Measurements from ENCODE around the gene CFAP99. TPM values are rescaled to one million over a fixed set of nuclear protein-coding genes. Genes with fewer than 3 reads are reported as not detected.

The CFAP99 gene
- total and polyA plus RNA-seq, 9 of the 15 experiments (the other 6 are each of a cell fraction or from before 2014, with no cell fraction given), result 0.07 to 0.18 (median 0.09) TPM; not detected in 6

DNA sequence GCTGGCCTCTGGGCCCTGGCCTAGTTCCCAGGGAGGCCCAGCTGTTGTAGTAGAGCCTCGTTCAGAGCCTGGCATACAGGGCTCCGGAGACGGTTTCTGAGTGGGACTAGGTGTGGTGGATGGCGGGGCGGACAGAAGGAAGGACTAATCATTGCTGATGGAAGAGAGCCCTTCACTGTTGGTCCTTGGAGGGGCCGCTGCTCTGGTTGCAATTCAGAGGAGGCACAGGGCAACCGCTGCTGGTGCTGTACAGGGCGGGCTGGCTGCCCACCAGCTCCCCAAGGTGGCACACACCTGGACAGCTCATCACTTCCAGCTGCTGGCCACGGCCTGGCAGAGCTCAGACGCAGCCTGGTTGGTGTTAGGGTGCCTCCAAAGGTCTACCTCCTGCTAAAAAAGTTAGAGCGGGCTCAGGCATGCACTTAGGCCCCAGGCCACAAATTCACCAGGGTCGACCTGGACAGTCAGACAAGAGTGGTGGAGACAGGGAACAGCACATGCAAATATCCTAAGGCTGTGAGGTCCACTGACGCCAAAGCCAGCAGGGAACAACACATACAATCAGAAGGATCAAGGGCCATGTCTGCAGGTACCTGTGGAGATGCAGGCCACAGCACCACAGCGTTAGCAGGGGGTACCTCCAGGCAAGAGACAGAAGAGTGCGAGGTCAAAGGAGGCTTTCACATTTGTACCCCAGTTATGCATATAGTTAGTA is 42.6 kb downstream of the CFAP99 start:
- Histone ChIP-seq H3K27me3 (ENCODE audit: control insufficient read depth in 2 of 2, insufficient read depth in 2 of 2, low read length in 2 of 2) (peaks cover 16 to 36% of the 10 kb centered on the region in 2 experiments; a peak in 4 of 5 replicates), H3K9ac (ENCODE audit: insufficient read depth in 1 of 2, low read depth in 2 of 2, low read length in 2 of 2) (no peak overlapping the region; a peak in 1 of 4 replicates), H3K36me3 (ENCODE audit: control insufficient read depth, insufficient read depth, low read length) (no peaks in the 10 kb centered on the region; the same call in 2 of the 3 replicates), H3K4me2 (ENCODE audit: insufficient read depth, low read length) (no peak overlapping the region), H3K9me1 (ENCODE audit: control insufficient read depth, insufficient read depth, low read length) (no peaks in the 10 kb centered on the region), H3K9me3 (replicated peaks; ENCODE audit: control insufficient read depth, insufficient read depth, low read depth, low read length) (no peaks in the 10 kb centered on the region), H3K79me2 (ENCODE audit: control insufficient read depth, insufficient read depth, low read length) (no peaks in the 10 kb centered on the region), H2AFZ (ENCODE audit: low read depth, low read length) (no peak overlapping the region), H3K27ac (ENCODE audit: extremely low read depth, low read depth, low read length) (no peak overlapping the region), H3K4me3 (no peak overlapping the region), H4K20me1 (replicated peaks; ENCODE audit: control insufficient read depth, insufficient read depth, low read length) (no peaks in the 10 kb centered on the region), H3K4me1 (replicated peaks in 1 of 2; ENCODE audit: control insufficient read depth in 2 of 2, insufficient read depth in 2 of 2, low read length in 2 of 2) (peaks cover 17 to 61% of the 10 kb centered on the region in 2 experiments; a peak in 4 of 5 replicates)
- ChIA-PET CTCF (ENCODE audit: low intra/inter-chr PET ratio) (interaction anchor here (0.6 to 2.4 kb wide), 2 partner anchors 241 to 243 kb away, joined by 3 to 19 read pairs; no protein-coding TSS in a partner anchor), POLR2A (interaction anchor here (0.6 to 1.1 kb wide), 2 partner anchors 44 to 223 kb away, joined by 3 read pairs; no protein-coding TSS in a partner anchor)
- FAIRE-seq (no peak), ATAC-seq (no peak), DNase-seq (ENCODE audit: extremely low read depth in 1 of 4, low spot score in 3 of 4) (no peak)
- intact Hi-C loops (cut with micrococcal nuclease) (no loop called here), in situ Hi-C loops (cut with MboI) (no loop called here)
- no peak for TF ChIP-seq ELF2 (CRISPR knock-in tag; IDR thresholded peaks at IDR 0.05)
- no peak for TF ChIP-seq BCL6 (CRISPR knock-in tag; IDR thresholded peaks at IDR 0.05)
- no peak for TF ChIP-seq L3MBTL2 (IDR thresholded peaks at IDR 0.05)
- no peak for TF ChIP-seq PPARD (CRISPR knock-in tag; IDR thresholded peaks at IDR 0.05)
- TF ChIP-seq ETV1 (tag; conservative IDR thresholded peaks at IDR 0.05; ENCODE audit: low read depth), result no peak
- no peak for TF ChIP-seq SMARCA4 (IDR thresholded peaks at IDR 0.05)
- TF ChIP-seq ZC3H11A (IDR thresholded peaks at IDR 0.05; ENCODE audit: low read depth, low read length), result no peak
- WGBS (ENCODE audit: insufficient coverage, low coverage, missing lambda C conversion rate), result 80% methylated on average over 13 of the region's 15 CpGs
- no TSS peak for BruUV-seq (replicated peaks)

Data from K562 (cell line).